IMR-90 (cell line): ENCODE measurements around the gene PRODH. TPM values are rescaled to one million over a fixed set of nuclear protein-coding genes. Genes with fewer than 3 reads are reported as not detected.
"Not testable (repeated sequence)": the region's sequence is repeated elsewhere in the genome, so short reads cannot be mapped to it uniquely, and the experiment has no call there.

ENCODE experiments used
- ATAC-seq: fragments of 200-7000 bp; cut with Tn5 transposase; 2 replicates; pipeline ENCODE4 v1.9.1; 2020; ENCODE audit warnings: low read depth, mild to moderate bottlenecking, moderate library complexity
- BruUV-seq: library from RNA; stranded (reverse); fragments of 400-500 nt; replicated peaks from 2 replicates; lab custom pipeline; 2021; lab: Mats Ljungman, UMichigan
- CTCF ChIA-PET: fragments of 300-600 bp; formaldehyde crosslinking; extraction: SDS; loops from one replicate; lab custom pipeline; 2021; ENCODE audit warnings: antibody characterized with exemption; lab: Yijun Ruan, JAX
- POLR2A ChIA-PET: fragments of 300-600 bp; sonication (Branson Sonifier 250); formaldehyde crosslinking; loops from one replicate; lab custom pipeline; 2022; ENCODE audit warnings: antibody characterized with exemption; ENCODE audit not compliant: unreplicated experiment; lab: Charles Lee
- DNase-seq: peaks from one replicate; pipeline ENCODE4 v3.0.0; 2013
- H2AFZ ChIP-seq: replicated peaks from 2 replicates; pipeline ENCODE3; 2013; ENCODE audit warnings: low read length, mild to moderate bottlenecking; ENCODE audit not compliant: poor library complexity
- H2AK5ac ChIP-seq: 2 replicates; pipeline ENCODE4 v1.6.1; 2013; ENCODE audit warnings: low read depth, low read length, inconsistent platforms
- H2AK9ac ChIP-seq: replicated peaks from 2 replicates; pipeline ENCODE3; 2013; ENCODE audit warnings: mild to moderate bottlenecking, low read depth, low read length, moderate library complexity; ENCODE audit not compliant: poor library complexity
- H2BK120ac ChIP-seq: 2 replicates; pipeline ENCODE4 v1.6.1; 2013; ENCODE audit warnings: low read depth, low read length, inconsistent platforms
- H2BK15ac ChIP-seq: 3 replicates; pipeline ENCODE4 v1.6.1; 2013; ENCODE audit warnings: low read depth, low read length, inconsistent platforms
- H2BK20ac ChIP-seq: 2 replicates; pipeline ENCODE4 v1.6.1; 2013; ENCODE audit warnings: low read depth, mild to moderate bottlenecking, inconsistent platforms, low read length, moderate library complexity
- H2BK5ac ChIP-seq: 2 replicates; pipeline ENCODE4 v1.6.1; 2013; ENCODE audit warnings: mild to moderate bottlenecking, low read depth, low read length, inconsistent platforms; ENCODE audit not compliant: poor library complexity, severe bottlenecking
- H3K14ac ChIP-seq: replicated peaks from 2 replicates; pipeline ENCODE4 v1.6.1; 2013; ENCODE audit warnings: low read depth, low read length, inconsistent platforms
- H3K18ac ChIP-seq: 2 replicates; pipeline ENCODE4 v1.6.1; 2013; ENCODE audit warnings: low read depth, low read length, control low read depth
- H3K23ac ChIP-seq: 2 replicates; pipeline ENCODE4 v1.6.1; 2013; ENCODE audit warnings: low read depth, low read length, inconsistent platforms
- H3K27ac ChIP-seq: 2 replicates; pipeline ENCODE4 v1.5.1; 2013; ENCODE audit warnings: mild to moderate bottlenecking, control low read depth, low read length; ENCODE audit not compliant: insufficient read depth
- H3K27me3 ChIP-seq: 2 replicates; pipeline ENCODE4 v1.6.1; 2013; ENCODE audit warnings: low read length; ENCODE audit not compliant: control insufficient read depth, insufficient read depth
- H3K36me3 ChIP-seq: 2 replicates; pipeline ENCODE4 v1.6.1; 2013; ENCODE audit warnings: low read length, mixed read lengths; ENCODE audit not compliant: control insufficient read depth, insufficient read depth
- H3K4ac ChIP-seq: 2 replicates; pipeline ENCODE4 v1.6.1; 2013; ENCODE audit warnings: low read depth, low read length, inconsistent platforms
- H3K4me1 ChIP-seq: 2 replicates; pipeline ENCODE4 v1.6.1; 2013; ENCODE audit warnings: low read length, mixed read lengths; ENCODE audit not compliant: control insufficient read depth, insufficient read depth
- H3K4me2 ChIP-seq: 2 replicates; pipeline ENCODE4 v1.6.1; 2013; ENCODE audit warnings: low read depth, mild to moderate bottlenecking, control low read depth, low read length, moderate library complexity
- H3K4me3 ChIP-seq: 2 replicates; pipeline ENCODE4 v1.5.1; 2013; ENCODE audit warnings: low read depth, mild to moderate bottlenecking, control low read depth, low read length, moderate library complexity; ENCODE audit not compliant: insufficient read depth
- H3K56ac ChIP-seq: 2 replicates; pipeline ENCODE4 v1.6.1; 2013; ENCODE audit warnings: low read length, inconsistent platforms; ENCODE audit not compliant: insufficient read depth; ENCODE audit errors: extremely low read depth
- H3K79me1 ChIP-seq, 2 experiments: 2 replicates each; pipeline ENCODE4 v1.6.1; 2013; ENCODE audit warnings: low read length in 2 of 2, inconsistent platforms in 1 of 2, low read depth in 1 of 2
- H3K9ac ChIP-seq: 2 replicates; pipeline ENCODE4 v1.6.1; 2013; ENCODE audit warnings: low read depth, low read length, control low read depth
- H3K9me1 ChIP-seq: 2 replicates; pipeline ENCODE4 v1.6.1; 2013; ENCODE audit warnings: low read length, inconsistent platforms; ENCODE audit not compliant: insufficient read depth
- H3K9me3 ChIP-seq: 2 replicates; pipeline ENCODE4 v1.6.1; 2013; ENCODE audit warnings: low read length; ENCODE audit not compliant: control insufficient read depth, insufficient read depth
- H4K20me1 ChIP-seq: 2 replicates; pipeline ENCODE4 v1.6.1; 2013; ENCODE audit warnings: low read length, inconsistent platforms; ENCODE audit not compliant: insufficient read depth
- H4K5ac ChIP-seq: 2 replicates; pipeline ENCODE4 v1.6.1; 2013; ENCODE audit warnings: mild to moderate bottlenecking, low read depth, low read length, control low read depth
- H4K8ac ChIP-seq, 2 experiments: 2 replicates each; pipeline ENCODE4 v1.6.1; 2013; ENCODE audit warnings: low read depth in 2 of 2, low read length in 2 of 2, control low read depth in 1 of 2, inconsistent platforms in 1 of 2
- H4K91ac ChIP-seq: 2 replicates; pipeline ENCODE4 v1.6.1; 2013; ENCODE audit warnings: low read depth, low read length, inconsistent platforms; ENCODE audit not compliant: insufficient read depth
- BHLHE40 ChIP-seq: fragments of 150-350 bp; IDR thresholded peaks from 2 replicates; pipeline ENCODE4 v1.6.1; 2016; ENCODE audit warnings: mild to moderate bottlenecking, low read depth, low read length
- MAZ ChIP-seq: IDR thresholded peaks from 2 replicates; pipeline ENCODE4 v1.6.1; 2012; ENCODE audit warnings: low read depth, mild to moderate bottlenecking, low read length, improper control_type of control experiment, moderate library complexity, borderline replicate concordance
- MXI1 ChIP-seq: IDR thresholded peaks from 2 replicates; pipeline ENCODE4 v1.6.1; 2012; ENCODE audit warnings: low read depth, mild to moderate bottlenecking, low read length, moderate library complexity, borderline replicate concordance
- POLR2A ChIP-seq: IDR thresholded peaks from 2 replicates; pipeline ENCODE4 v1.6.1; 2012; ENCODE audit warnings: mild to moderate bottlenecking, low read depth, low read length
- RCOR1 ChIP-seq: IDR thresholded peaks from 2 replicates; pipeline ENCODE4 v1.6.1; 2012; ENCODE audit warnings: mild to moderate bottlenecking, low read length, improper control_type of control experiment; ENCODE audit not compliant: insufficient replicate concordance
- SMC3 ChIP-seq: fragments of 150-350 bp; IDR thresholded peaks from 2 replicates; pipeline ENCODE4 v1.6.1; 2016; ENCODE audit warnings: low read depth, mild to moderate bottlenecking, antibody characterized with exemption, low read length, moderate library complexity
- WGBS, 2 experiments: methylation state at CpG; one replicate each; pipeline versions ENCODE4 v1.1.5 to v1.1.7; 2013; ENCODE audit warnings: missing lambda C conversion rate in 2 of 2; ENCODE audit not compliant: insufficient read length in 1 of 2; ENCODE audit errors: extremely low coverage in 2 of 2; 5-methylcytosine and 5-hydroxymethylcytosine counted together
- dilution Hi-C: fragments of 300-500 bp; cut with HindIII; formaldehyde crosslinking; loops from one replicate; pipeline ENCODE4 v1.14.3; 2018; ENCODE audit warnings: low sequenced_read_pairs; ENCODE audit not compliant: unreplicated experiment
- in situ Hi-C: fragments of 300-500 bp; cut with MboI; formaldehyde crosslinking; loops from 3 replicates; pipeline ENCODE4 v1.14.3; 2019; ENCODE audit warnings: low sequenced_read_pairs, inconsistent platforms, mixed read lengths
- intact Hi-C: fragments of 100-400 bp; cut with micrococcal nuclease; formaldehyde crosslinking; loops from 2 replicates; pipeline ENCODE4 v1.10.0; 2022
- polyA plus RNA-seq, 3 experiments: library from polyadenylated mRNA; depleted of rRNA; stranded (reverse); fragments of >200 nt; gene quantifications; 2 replicates each; pipeline ENCODE4 v1.2.3, GENCODE V29; 2012; ENCODE audit warnings: low replicate concordance in 1 of 3
- total RNA-seq: library from RNA; depleted of rRNA; stranded (reverse); fragments of >200 nt; gene quantifications from 2 replicates; pipeline ENCODE4 v1.2.3, GENCODE V29; 2012

PRODH gene
- total and polyA plus RNA-seq, 2 of the 4 experiments (the other 2 are of a cell fraction) = 0.02 TPM; not detected in 1

GRCh38 chr22:18906896-18907295, 29.2 kb downstream of the PRODH start:
- H4K20me1 ChIP-seq = no peaks in the 10 kb centered on the region
- no peaks in the 10 kb centered on the region for H3K4me1 ChIP-seq
- H2AFZ ChIP-seq = no peak overlapping the region
- in situ Hi-C loops = no loop called here
- no peak overlapping the region for H2AK9ac ChIP-seq
- no peak overlapping the region for H4K8ac ChIP-seq
- H3K56ac ChIP-seq = no peak overlapping the region
- POLR2A ChIA-PET = no interaction called here
- BruUV-seq = no TSS peak
- H3K9me1 ChIP-seq = no peaks in the 10 kb centered on the region
- no peak overlapping the region for H2BK120ac ChIP-seq
- no peaks in the 10 kb centered on the region for H3K27me3 ChIP-seq
- ATAC-seq = no peak
- H3K14ac ChIP-seq = no peak overlapping the region
- no peak overlapping the region for H3K4me3 ChIP-seq
- no CpG with 5 or more reads among the region's 13 CpGs for WGBS, 2 experiments
- dilution Hi-C loops = no loop called here
- H4K5ac ChIP-seq = no peak overlapping the region
- no peak overlapping the region for H3K27ac ChIP-seq
- H4K91ac ChIP-seq = no peak overlapping the region
- no peak for DNase-seq
- no peak overlapping the region for H3K18ac ChIP-seq
- H2BK15ac ChIP-seq = no peak overlapping the region
- H3K79me1 ChIP-seq = no peaks in the 10 kb centered on the region
- H3K36me3 ChIP-seq = no peaks in the 10 kb centered on the region
- intact Hi-C loops = no loop called here
- CTCF ChIA-PET = no interaction called here
- no peak overlapping the region for H2BK5ac ChIP-seq
- no peak overlapping the region for H2AK5ac ChIP-seq
- H3K4me2 ChIP-seq = no peak overlapping the region
- no peaks in the 10 kb centered on the region for H3K9me3 ChIP-seq
- TF ChIP-seq POLR2A (no peak), RCOR1 (no peak), MXI1 (no peak), SMC3 (no peak), MAZ (no peak), BHLHE40 (no peak)
- no peak overlapping the region for H3K4ac ChIP-seq
- H3K23ac ChIP-seq = no peak overlapping the region
- H2BK20ac ChIP-seq = no peak overlapping the region
- H3K9ac ChIP-seq = no peak overlapping the region

GRCh38 chr22:18906410-18906745, 29.7 kb downstream of the PRODH start:
- H2BK120ac ChIP-seq, H3K9ac ChIP-seq, H4K8ac ChIP-seq, H2AFZ ChIP-seq, H3K56ac ChIP-seq, H2BK5ac ChIP-seq, H3K9me3 ChIP-seq, DNase-seq, H3K4me1 ChIP-seq, H2BK15ac ChIP-seq, H3K4me2 ChIP-seq, H3K27ac ChIP-seq, H3K4ac ChIP-seq, H2AK9ac ChIP-seq, H3K18ac ChIP-seq, CTCF ChIA-PET, BruUV-seq, H3K79me1 ChIP-seq, POLR2A ChIA-PET, H3K23ac ChIP-seq, intact Hi-C loops, H2BK20ac ChIP-seq, H3K36me3 ChIP-seq, H3K9me1 ChIP-seq, H3K4me3 ChIP-seq, dilution Hi-C loops, H4K5ac ChIP-seq, H4K91ac ChIP-seq, H4K20me1 ChIP-seq, in situ Hi-C loops, H3K27me3 ChIP-seq, H3K14ac ChIP-seq, H2AK5ac ChIP-seq: not testable (repeated sequence)
- ATAC-seq = peak; percentile 44
- WGBS, 2 experiments = no CpG with 5 or more reads among the region's 36 CpGs
